K562 (cell line): ENCODE measurements around the gene CCDC85B. TPM values are rescaled to one million over a fixed set of nuclear protein-coding genes. Genes with fewer than 3 reads are reported as not detected.

Experiments used
- CCNT2 ChIP-seq: IDR thresholded peaks from 2 replicates; pipeline ENCODE4 v1.6.1; 2011; ENCODE audit warnings: borderline replicate concordance, low read depth, mild to moderate bottlenecking, moderate library complexity, mixed read lengths, low read length; ENCODE audit not compliant: insufficient read length; ENCODE audit errors: extremely low read depth
- CXXC5 ChIP-seq: fragments of 250-450 bp; sonication (Bioruptor Pico); IDR thresholded peaks from 2 replicates; pipeline ENCODE4 v1.8.0; 2022; ENCODE audit warnings: inconsistent platforms, mild to moderate bottlenecking, moderate library complexity
- DLX4 ChIP-seq: fragments of 250-450 bp; sonication (Bioruptor Pico); IDR thresholded peaks from 2 replicates; pipeline ENCODE4 v1.6.1; 2021; ENCODE audit warnings: mild to moderate bottlenecking
- GTF2A2 ChIP-seq: IDR thresholded peaks from 2 replicates; pipeline ENCODE4 v1.6.1; 2016; ENCODE audit warnings: mild to moderate bottlenecking, missing genetic modification characterization, missing compliant biosample characterization
- GTF2F1 ChIP-seq: IDR thresholded peaks from 2 replicates; pipeline ENCODE4 v1.6.1; 2011; ENCODE audit warnings: low read depth, low read length, improper control_type of control experiment
- HNRNPL ChIP-seq: fragments of 200-400 bp; formaldehyde crosslinking; IDR thresholded peaks from 2 replicates; pipeline ENCODE4 v1.6.1; 2017; ENCODE audit warnings: low read depth, mild to moderate bottlenecking, low read length
- MEF2D ChIP-seq: conservative IDR thresholded peaks from 2 replicates; pipeline ENCODE4 v1.6.1; 2016; ENCODE audit warnings: low read depth, missing genetic modification characterization, missing compliant biosample characterization
- MTA2 ChIP-seq: fragments of 450-650 bp; IDR thresholded peaks from 2 replicates; pipeline ENCODE4 v1.6.1; 2016; ENCODE audit warnings: low read depth
- MYNN ChIP-seq, 2 experiments: sonication (generic); formaldehyde crosslinking in 1 of 2; IDR thresholded peaks; 2 replicates each; pipeline versions ENCODE4 v1.5.0 to v1.6.1; 2016 to 2020; ENCODE audit warnings: antibody characterized with exemption in 1 of 2, missing genetic modification reagents in 1 of 2
- NBN ChIP-seq: fragments of 450-650 bp; IDR thresholded peaks from 2 replicates; pipeline ENCODE4 v1.6.1; 2016; ENCODE audit warnings: low read depth, mild to moderate bottlenecking
- NR2F6 ChIP-seq: fragments of 450-650 bp; formaldehyde crosslinking; IDR thresholded peaks from 2 replicates; pipeline ENCODE4 v1.4.0; 2020; ENCODE audit warnings: mild to moderate bottlenecking
- PHB ChIP-seq: fragments of 250-450 bp; sonication (Bioruptor Pico); IDR thresholded peaks from 2 replicates; pipeline ENCODE4 v1.5.0; 2021
- RBM17 ChIP-seq: fragments of 200-400 bp; formaldehyde crosslinking; IDR thresholded peaks from 2 replicates; pipeline ENCODE4 v1.6.1; 2017; ENCODE audit warnings: low read depth, mild to moderate bottlenecking, low read length, borderline replicate concordance
- SAFB ChIP-seq: fragments of 200-400 bp; formaldehyde crosslinking; IDR thresholded peaks from 2 replicates; pipeline ENCODE4 v1.6.1; 2017; ENCODE audit warnings: low read depth, low read length, borderline replicate concordance
- SP2 ChIP-seq: IDR thresholded peaks from 2 replicates; pipeline ENCODE4 v1.6.1; 2011; ENCODE audit warnings: mild to moderate bottlenecking, low read depth, low read length, moderate library complexity; ENCODE audit not compliant: poor library complexity, severe bottlenecking; ENCODE audit errors: extremely low read depth
- YY1 ChIP-seq, 3 experiments: IDR thresholded peaks; 2 replicates each; pipeline ENCODE4 v1.6.1; 2011; ENCODE audit warnings: low read length in 2 of 3, mild to moderate bottlenecking in 2 of 3, moderate library complexity in 2 of 3, borderline replicate concordance in 1 of 3, control low read depth in 1 of 3, low read depth in 1 of 3; ENCODE audit not compliant: insufficient read depth in 3 of 3, insufficient replicate concordance in 2 of 3, control insufficient read depth in 1 of 3, insufficient read length in 1 of 3; ENCODE audit errors: extremely low read depth in 1 of 3
- ZEB2 ChIP-seq: fragments of 450-650 bp; IDR thresholded peaks from 2 replicates; pipeline ENCODE4 v1.6.1; 2016
- ZNF140 ChIP-seq: fragments of 250-450 bp; sonication (Bioruptor Pico); IDR thresholded peaks from 2 replicates; pipeline ENCODE4 v1.8.0; 2021; ENCODE audit warnings: moderate library complexity, mild to moderate bottlenecking, inconsistent platforms
- ZNF174 ChIP-seq: fragments of 250-450 bp; sonication (Bioruptor Pico); IDR thresholded peaks from 2 replicates; pipeline ENCODE4 v1.4.0; 2020; ENCODE audit warnings: mild to moderate bottlenecking
- ZZZ3 ChIP-seq: fragments of 450-650 bp; IDR thresholded peaks from 2 replicates; pipeline ENCODE4 v1.6.1; 2016; ENCODE audit warnings: antibody characterized with exemption, mild to moderate bottlenecking, moderate library complexity
- polyA plus RNA-seq, 8 experiments: library from polyadenylated mRNA; depleted of rRNA in 4 of 8; stranded (reverse) in 5 of 8; unstranded in 3 of 8; fragments of >200 nt; fragmentation: Nextera tagmentation in 2 of 8; fragmentation: Illumina TruSeq in 1 of 8; extraction: Ambion mirVana in 2 of 8; extraction: Trizol in 1 of 8; gene quantifications; 2 replicates each; pipeline versions ENCODE4 v1.2.1 to v1.2.3, GENCODE V29; 2011 to 2014; ENCODE audit warnings: inconsistent platforms in 1 of 8, missing spikeins in 1 of 8
- total RNA-seq, 7 experiments: library from RNA; depleted of rRNA in 6 of 7; stranded (reverse); fragments of >200 nt in 6 of 7; fragmentation: Illumina TruSeq in 2 of 7; extraction: Trizol in 2 of 7; gene quantifications; 2 replicates each; pipeline versions ENCODE4 v1.2.1 to v1.2.3, GENCODE V29; 2011 to 2021; ENCODE audit warnings: low replicate concordance in 1 of 7
- TF ChIP-seq, protein P1 (sequence below): sonication (generic); formaldehyde crosslinking; IDR thresholded peaks from 2 replicates; pipeline ENCODE4 v1.8.0; 2022; ENCODE audit warnings: missing genetic modification reagents, mild to moderate bottlenecking, moderate library complexity, borderline replicate concordance
- TF ChIP-seq, protein P2 (sequence below): IDR thresholded peaks from 2 replicates; pipeline ENCODE4 v1.6.1; 2012; ENCODE audit warnings: low read depth, low read length, improper control_type of control experiment, borderline replicate concordance
- TF ChIP-seq, protein P3 (sequence below): sonication (generic); formaldehyde crosslinking; IDR thresholded peaks from 2 replicates; pipeline ENCODE4 v1.8.1; 2023; ENCODE audit warnings: mild to moderate bottlenecking, missing genetic modification reagents, moderate library complexity

Gene CCDC85B
- total and polyA plus RNA-seq, 9 of the 15 experiments (the other 6 are each of a cell fraction or from before 2014, with no cell fraction given), result 0.14 to 138 (median 6.2) TPM

GRCh38 chr11:65860278-65861164 lies 30.0 kb upstream of the CCDC85B start, which contains the start of gene MUS81 (continued):
- TF ChIP-seq MTA2 (no peak), ZZZ3 (no peak), SP2 (peak; percentile 79), ZNF140 (CRISPR knock-in tag) (no peak), SAFB (no peak), ZNF174 (CRISPR knock-in tag) (no peak), NBN (peak; percentile 85), GTF2A2 (tag) (no peak), ZEB2 (no peak; the same call in 1 of the 2 replicates), CCNT2 (peak; percentile 52), CXXC5 (CRISPR knock-in tag) (peak; percentile 78), MEF2D (tag) (no peak; the same call in 1 of the 2 replicates), HNRNPL (peak; percentile 27; the same call in 1 of the 2 replicates), DLX4 (CRISPR knock-in tag) (no peak), GTF2F1 (no peak), RBM17 (no peak), MYNN (IDR thresholded peaks at IDR 0.05) (0 out of 2 replicates have a peak, but pooled peaks have one; percentile 32), MYNN (CRISPR knock-in tag; IDR thresholded peaks at IDR 0.05) (no peak), YY1 (IDR thresholded peaks at IDR 0.05; ENCODE audit: borderline replicate concordance in 1 of 3, control insufficient read depth in 1 of 3, extremely low read depth in 1 of 3, insufficient read depth in 3 of 3, insufficient read length in 1 of 3, insufficient replicate concordance in 2 of 3, low read depth in 1 of 3, low read length in 2 of 3) (peak; percentile 35 to 93 (median 80)), PHB (CRISPR knock-in tag) (no peak), NR2F6 (CRISPR knock-in tag) (peak; percentile 34; the same call in 1 of the 2 replicates)
- TF ChIP-seq, protein P1, sequence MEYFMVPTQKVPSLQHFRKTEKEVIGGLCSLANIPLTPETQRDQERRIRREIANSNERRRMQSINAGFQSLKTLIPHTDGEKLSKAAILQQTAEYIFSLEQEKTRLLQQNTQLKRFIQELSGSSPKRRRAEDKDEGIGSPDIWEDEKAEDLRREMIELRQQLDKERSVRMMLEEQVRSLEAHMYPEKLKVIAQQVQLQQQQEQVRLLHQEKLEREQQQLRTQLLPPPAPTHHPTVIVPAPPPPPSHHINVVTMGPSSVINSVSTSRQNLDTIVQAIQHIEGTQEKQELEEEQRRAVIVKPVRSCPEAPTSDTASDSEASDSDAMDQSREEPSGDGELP, result peak; percentile 86
- TF ChIP-seq, protein P2, sequence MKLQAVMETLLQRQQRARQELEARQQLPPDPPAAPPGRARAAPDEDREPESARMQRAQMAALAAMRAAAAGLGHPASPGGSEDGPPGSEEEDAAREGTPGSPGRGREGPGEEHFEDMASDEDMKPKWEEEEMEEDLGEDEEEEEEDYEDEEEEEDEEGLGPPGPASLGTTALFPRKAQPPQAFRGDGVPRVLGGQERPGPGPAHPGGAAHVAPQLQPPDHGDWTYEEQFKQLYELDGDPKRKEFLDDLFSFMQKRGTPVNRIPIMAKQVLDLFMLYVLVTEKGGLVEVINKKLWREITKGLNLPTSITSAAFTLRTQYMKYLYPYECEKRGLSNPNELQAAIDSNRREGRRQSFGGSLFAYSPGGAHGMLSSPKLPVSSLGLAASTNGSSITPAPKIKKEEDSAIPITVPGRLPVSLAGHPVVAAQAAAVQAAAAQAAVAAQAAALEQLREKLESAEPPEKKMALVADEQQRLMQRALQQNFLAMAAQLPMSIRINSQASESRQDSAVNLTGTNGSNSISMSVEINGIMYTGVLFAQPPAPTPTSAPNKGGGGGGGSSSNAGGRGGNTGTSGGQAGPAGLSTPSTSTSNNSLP, result no peak
- TF ChIP-seq, protein P3, sequence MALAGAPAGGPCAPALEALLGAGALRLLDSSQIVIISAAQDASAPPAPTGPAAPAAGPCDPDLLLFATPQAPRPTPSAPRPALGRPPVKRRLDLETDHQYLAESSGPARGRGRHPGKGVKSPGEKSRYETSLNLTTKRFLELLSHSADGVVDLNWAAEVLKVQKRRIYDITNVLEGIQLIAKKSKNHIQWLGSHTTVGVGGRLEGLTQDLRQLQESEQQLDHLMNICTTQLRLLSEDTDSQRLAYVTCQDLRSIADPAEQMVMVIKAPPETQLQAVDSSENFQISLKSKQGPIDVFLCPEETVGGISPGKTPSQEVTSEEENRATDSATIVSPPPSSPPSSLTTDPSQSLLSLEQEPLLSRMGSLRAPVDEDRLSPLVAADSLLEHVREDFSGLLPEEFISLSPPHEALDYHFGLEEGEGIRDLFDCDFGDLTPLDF (CRISPR knock-in tag), result peak; percentile 75
